Astrocyte (in vitro differentiated cells and primary cell): Measurements from ENCODE around the gene INAFM2.

ENCODE experiments used
- EZH2 ChIP-seq: IDR thresholded peaks from 2 replicates; pipeline ENCODE4 v1.6.1; 2012; ENCODE audit warnings: mild to moderate bottlenecking, low read length, inconsistent platforms; ENCODE audit not compliant: insufficient read depth
- TF ChIP-seq, protein P1 (sequence below): IDR thresholded peaks from 2 replicates; pipeline ENCODE4 v1.5.1; 2011; ENCODE audit warnings: low read depth, mild to moderate bottlenecking, inconsistent platforms, low read length, moderate library complexity; ENCODE audit not compliant: insufficient read depth

DNA sequence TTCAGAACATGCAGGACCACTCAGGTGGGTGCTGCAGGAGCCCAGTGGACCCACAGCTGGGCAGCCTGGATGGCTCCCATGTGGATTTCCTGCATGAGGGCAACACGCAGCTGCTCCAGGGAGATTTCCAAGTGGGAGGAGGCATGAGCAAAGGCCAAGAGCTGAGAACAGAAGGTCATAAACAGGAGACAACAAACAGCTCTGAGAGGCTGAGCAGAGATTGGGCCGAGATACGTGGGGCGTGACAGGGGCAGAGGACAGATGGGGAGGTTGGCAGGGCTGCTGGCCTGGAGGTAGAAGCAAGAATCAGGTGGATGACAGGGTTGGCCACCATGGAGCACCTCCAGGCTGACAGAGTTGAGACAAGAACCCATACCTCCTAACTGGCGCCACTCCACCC, 30.2 kb downstream of the INAFM2 start:
- TF ChIP-seq, protein P1, sequence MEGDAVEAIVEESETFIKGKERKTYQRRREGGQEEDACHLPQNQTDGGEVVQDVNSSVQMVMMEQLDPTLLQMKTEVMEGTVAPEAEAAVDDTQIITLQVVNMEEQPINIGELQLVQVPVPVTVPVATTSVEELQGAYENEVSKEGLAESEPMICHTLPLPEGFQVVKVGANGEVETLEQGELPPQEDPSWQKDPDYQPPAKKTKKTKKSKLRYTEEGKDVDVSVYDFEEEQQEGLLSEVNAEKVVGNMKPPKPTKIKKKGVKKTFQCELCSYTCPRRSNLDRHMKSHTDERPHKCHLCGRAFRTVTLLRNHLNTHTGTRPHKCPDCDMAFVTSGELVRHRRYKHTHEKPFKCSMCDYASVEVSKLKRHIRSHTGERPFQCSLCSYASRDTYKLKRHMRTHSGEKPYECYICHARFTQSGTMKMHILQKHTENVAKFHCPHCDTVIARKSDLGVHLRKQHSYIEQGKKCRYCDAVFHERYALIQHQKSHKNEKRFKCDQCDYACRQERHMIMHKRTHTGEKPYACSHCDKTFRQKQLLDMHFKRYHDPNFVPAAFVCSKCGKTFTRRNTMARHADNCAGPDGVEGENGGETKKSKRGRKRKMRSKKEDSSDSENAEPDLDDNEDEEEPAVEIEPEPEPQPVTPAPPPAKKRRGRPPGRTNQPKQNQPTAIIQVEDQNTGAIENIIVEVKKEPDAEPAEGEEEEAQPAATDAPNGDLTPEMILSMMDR: no peak
- TF ChIP-seq EZH2: no peak
